Hepatocyte (in vitro differentiated cells): Measurements from ENCODE around the gene SOX21. TPM values are rescaled to one million over a fixed set of nuclear protein-coding genes. Genes with fewer than 3 reads are reported as not detected.

ENCODE experiments used
- DNase-seq: peaks from one replicate; pipeline ENCODE4 v3.0.0-alpha.2; 2016; ENCODE audit warnings: low spot score
- H2AFZ ChIP-seq: fragments of 200-600 bp; sonication (generic); 2 replicates; pipeline ENCODE4 v1.6.0; 2016; ENCODE audit warnings: antibody characterized with exemption, mild to moderate bottlenecking
- H3K27ac ChIP-seq: fragments of 200-600 bp; sonication (generic); 2 replicates; pipeline ENCODE4 v1.5.1; 2016; ENCODE audit warnings: mild to moderate bottlenecking
- H3K27me3 ChIP-seq: fragments of 200-600 bp; sonication (generic); 2 replicates; pipeline ENCODE4 v1.6.1; 2016
- H3K36me3 ChIP-seq: fragments of 200-600 bp; sonication (generic); replicated peaks from 2 replicates; pipeline ENCODE4 v1.5.1; 2016; ENCODE audit warnings: low read depth; ENCODE audit not compliant: insufficient read depth
- H3K4me1 ChIP-seq: fragments of 200-600 bp; sonication (generic); 2 replicates; pipeline ENCODE4 v1.5.1; 2016; ENCODE audit warnings: mild to moderate bottlenecking, moderate library complexity; ENCODE audit not compliant: insufficient read depth
- H3K4me2 ChIP-seq: fragments of 200-600 bp; sonication (generic); 2 replicates; pipeline ENCODE4 v1.6.0; 2016
- H3K4me3 ChIP-seq: fragments of 200-600 bp; sonication (generic); 2 replicates; pipeline ENCODE4 v1.5.1; 2016; ENCODE audit warnings: mild to moderate bottlenecking
- H3K79me2 ChIP-seq: fragments of 200-600 bp; sonication (generic); 2 replicates; pipeline ENCODE4 v1.6.0; 2017; ENCODE audit warnings: mild to moderate bottlenecking
- H3K9me2 ChIP-seq: fragments of 200-600 bp; sonication (generic); replicated peaks from 2 replicates; pipeline ENCODE4 v1.6.0; 2017; ENCODE audit warnings: mild to moderate bottlenecking; ENCODE audit not compliant: insufficient read depth
- H3K9me3 ChIP-seq: fragments of 200-600 bp; sonication (generic); 2 replicates; pipeline ENCODE4 v1.5.1; 2016; ENCODE audit warnings: low read depth, mild to moderate bottlenecking
- H4K20me1 ChIP-seq: fragments of 200-600 bp; sonication (generic); 2 replicates; pipeline ENCODE4 v1.6.0; 2016; ENCODE audit warnings: mild to moderate bottlenecking; ENCODE audit not compliant: insufficient read depth, poor library complexity, severe bottlenecking
- CTCF ChIP-seq: fragments of 200-600 bp; sonication (generic); IDR thresholded peaks from 2 replicates; pipeline ENCODE4 v1.5.1; 2016; ENCODE audit warnings: antibody characterized with exemption, mild to moderate bottlenecking; ENCODE audit not compliant: poor library complexity
- EZH2 ChIP-seq: fragments of 200-600 bp; sonication (generic); IDR thresholded peaks from 2 replicates; pipeline ENCODE4 v1.6.1; 2016; ENCODE audit warnings: antibody characterized with exemption, mild to moderate bottlenecking, borderline replicate concordance
- EZH2phosphoT487 ChIP-seq: fragments of 200-600 bp; sonication (generic); IDR thresholded peaks from one replicate; pipeline ENCODE4 v1.6.1; 2018; ENCODE audit warnings: antibody characterized with exemption, mild to moderate bottlenecking, low read depth, moderate library complexity; ENCODE audit not compliant: unreplicated experiment, severe bottlenecking
- WGBS: methylation state at CpG from one replicate; pipeline ENCODE4 v1.1.6; 2016; ENCODE audit warnings: low lambda C conversion rate; ENCODE audit errors: missing lambda C conversion rate; 5-methylcytosine and 5-hydroxymethylcytosine counted together
- polyA plus RNA-seq: library from polyadenylated mRNA; unstranded; fragments of >200 nt; fragmentation: Nextera tagmentation; extraction: Ambion mirVana; gene quantifications from 2 replicates; pipeline ENCODE4 v1.2.1, GENCODE V29; 2016
- total RNA-seq: library from RNA; depleted of rRNA; stranded (reverse); fragments of >200 nt; gene quantifications from 2 replicates; pipeline ENCODE4 v1.2.3, GENCODE V29; 2014

SOX21 gene
- total and polyA plus RNA-seq, 2 experiments from 2014 or later: 0.65 to 0.90 TPM

GRCh38 chr13:94704377-94705080, 7.8 kb downstream of the SOX21 start:
- DNase-seq: no peak
- Histone ChIP-seq H3K9me3 (no peaks in the 10 kb centered on the region), H3K9me2 (no peaks in the 10 kb centered on the region), H3K4me3 (no peak overlapping the region), H3K36me3 (no peaks in the 10 kb centered on the region), H3K79me2 (no peaks in the 10 kb centered on the region), H3K4me1 (peaks cover 12% of the 10 kb centered on the region), H2AFZ (no peak overlapping the region), H3K27ac (no peak overlapping the region), H3K27me3 (peaks cover 99% of the 10 kb centered on the region), H3K4me2 (no peak overlapping the region), H4K20me1 (no peaks in the 10 kb centered on the region)
- 48% methylated on average over 24 of the region's 24 CpGs for WGBS
- TF ChIP-seq EZH2phosphoT487 (peak; percentile 41), CTCF (no peak)

- H3K4me1 ChIP-seq: peaks cover 12% of the 10 kb centered on the region
- TF ChIP-seq CTCF (no peak), EZH2phosphoT487 (no peak), EZH2 (peak; percentile 59)
- no peak for DNase-seq
- no peaks in the 10 kb centered on the region for H3K9me3 ChIP-seq
- no peak overlapping the region for H3K4me3 ChIP-seq
- H3K27me3 ChIP-seq: peaks cover 97% of the 10 kb centered on the region
- H3K79me2 ChIP-seq: no peaks in the 10 kb centered on the region
- 40% methylated on average over 26 of the region's 26 CpGs for WGBS
- no peaks in the 10 kb centered on the region for H3K9me2 ChIP-seq
- no peaks in the 10 kb centered on the region for H4K20me1 ChIP-seq
- no peak overlapping the region for H3K27ac ChIP-seq
- no peak overlapping the region for H3K4me2 ChIP-seq
- no peaks in the 10 kb centered on the region for H3K36me3 ChIP-seq
- H2AFZ ChIP-seq: no peak overlapping the region
Observed at GRCh38 chr13:94703721-94704314, 8.5 kb downstream of the SOX21 start.

- H3K9me3 ChIP-seq: no peaks in the 10 kb centered on the region
- no peaks in the 10 kb centered on the region for H4K20me1 ChIP-seq
- TF ChIP-seq EZH2 (no peak), CTCF (no peak), EZH2phosphoT487 (no peak)
- H3K4me1 ChIP-seq: peaks cover 12% of the 10 kb centered on the region
- no peaks in the 10 kb centered on the region for H3K9me2 ChIP-seq
- no peak overlapping the region for H3K27ac ChIP-seq
- H3K27me3 ChIP-seq: peaks cover 97% of the 10 kb centered on the region
- no peaks in the 10 kb centered on the region for H3K79me2 ChIP-seq
- DNase-seq: no peak
- no peak overlapping the region for H3K4me3 ChIP-seq
- 53% methylated on average over 17 of the region's 17 CpGs for WGBS
- no peak overlapping the region for H2AFZ ChIP-seq
- no peaks in the 10 kb centered on the region for H3K36me3 ChIP-seq
- H3K4me2 ChIP-seq: no peak overlapping the region
Observed at GRCh38 chr13:94703271-94703670, 9.1 kb downstream of the SOX21 start.
